H1 (cell line): ENCODE data around the gene LSM2. TPM values are rescaled to one million over a fixed set of nuclear protein-coding genes. Genes with fewer than 3 reads are reported as not detected.

ENCODE experiments used
- CTCF ChIA-PET: fragments of 300-600 bp; sonication (Branson Sonifier 250); formaldehyde crosslinking; loops from one replicate; lab custom pipeline; 2021; ENCODE audit not compliant: partially characterized antibody; lab: Charles Lee
- POLR2A ChIA-PET: fragments of 300-600 bp; sonication (Branson Sonifier 250); formaldehyde crosslinking; loops from one replicate; lab custom pipeline; 2021; ENCODE audit warnings: inconsistent platforms; ENCODE audit not compliant: partially characterized antibody; lab: Charles Lee
- DNase-seq, 2 experiments: peaks; one replicate each; pipeline versions ENCODE4 v3.0.0 to v3.0.0-alpha.2; 2010 to 2022; ENCODE audit warnings: low spot score in 2 of 2, low read depth in 1 of 2, mixed read lengths in 1 of 2
- FAIRE-seq: peaks from 2 replicates; lab custom pipeline; 2011; peaks lifted over from hg19 to GRCh38; lab: Jason Lieb, UNC
- H2AFZ ChIP-seq: 2 replicates; pipeline ENCODE4 v1.8.1; 2012; ENCODE audit warnings: low read length, inconsistent platforms
- H2AK5ac ChIP-seq: 2 replicates; pipeline ENCODE4 v1.6.1; 2013; ENCODE audit warnings: low read depth, low read length
- H2BK120ac ChIP-seq: replicated peaks from 2 replicates; pipeline ENCODE3; 2013; ENCODE audit warnings: low read depth, low read length, inconsistent platforms
- H2BK12ac ChIP-seq: 2 replicates; pipeline ENCODE4 v1.6.1; 2013; ENCODE audit warnings: low read depth, low read length
- H2BK15ac ChIP-seq: 2 replicates; pipeline ENCODE4 v1.6.1; 2013; ENCODE audit warnings: low read length
- H2BK20ac ChIP-seq: 2 replicates; pipeline ENCODE4 v1.6.1; 2013; ENCODE audit warnings: low read length
- H2BK5ac ChIP-seq: 2 replicates; pipeline ENCODE4 v1.6.1; 2013; ENCODE audit warnings: low read depth, low read length
- H3K14ac ChIP-seq: 2 replicates; pipeline ENCODE4 v1.6.1; 2013; ENCODE audit warnings: inconsistent platforms; ENCODE audit not compliant: insufficient read length
- H3K18ac ChIP-seq: 2 replicates; pipeline ENCODE4 v1.6.1; 2013; ENCODE audit warnings: low read length; ENCODE audit errors: extremely low read depth
- H3K23ac ChIP-seq: 2 replicates; pipeline ENCODE4 v1.6.1; 2013; ENCODE audit warnings: inconsistent platforms; ENCODE audit not compliant: insufficient read length
- H3K23me2 ChIP-seq: 2 replicates; pipeline ENCODE4 v1.6.1; 2013; ENCODE audit warnings: low read depth, low read length
- H3K27ac ChIP-seq: 2 replicates; pipeline ENCODE4 v1.6.1; 2011; ENCODE audit warnings: low read depth, low read length, inconsistent platforms
- H3K27me3 ChIP-seq, 4 experiments: replicated peaks in 1 of 4; 1 replicate in 1 of 4; 2 replicates in 3 of 4; pipeline versions ENCODE4 v1.6.1 to v1.8.1; 2011 to 2013; ENCODE audit warnings: low read length in 3 of 4, mild to moderate bottlenecking in 3 of 4, inconsistent platforms in 2 of 4, mixed read lengths in 2 of 4, moderate library complexity in 1 of 4; ENCODE audit not compliant: control insufficient read depth in 3 of 4, insufficient read depth in 3 of 4; ENCODE audit errors: extremely low read depth in 1 of 4
- H3K36me3 ChIP-seq, 4 experiments: 2 replicates each; pipeline versions ENCODE4 v1.6.1 to v1.8.1; 2011 to 2013; ENCODE audit warnings: mild to moderate bottlenecking in 4 of 4, low read length in 3 of 4, moderate library complexity in 2 of 4, control low read depth in 1 of 4, inconsistent platforms in 1 of 4; ENCODE audit not compliant: insufficient read depth in 4 of 4, control insufficient read depth in 2 of 4
- H3K4ac ChIP-seq: replicated peaks from 2 replicates; pipeline ENCODE3; 2013; ENCODE audit warnings: low read length, low read depth, mixed read lengths, inconsistent platforms; ENCODE audit not compliant: insufficient read length
- H3K4me1 ChIP-seq, 4 experiments: replicated peaks in 1 of 4; 1 replicate in 1 of 4; 2 replicates in 3 of 4; pipeline versions ENCODE4 v1.6.1 to v1.8.1; 2011 to 2013; ENCODE audit warnings: low read length in 3 of 4, inconsistent platforms in 2 of 4, mixed read lengths in 1 of 4; ENCODE audit not compliant: insufficient read depth in 4 of 4, control insufficient read depth in 3 of 4
- H3K4me2 ChIP-seq, 2 experiments: 2 replicates each; pipeline versions ENCODE4 v1.6.1 to v1.8.1; 2011 to 2013; ENCODE audit warnings: low read depth in 2 of 2, low read length in 2 of 2, control low read depth in 1 of 2, inconsistent platforms in 1 of 2, mild to moderate bottlenecking in 1 of 2; ENCODE audit not compliant: insufficient read depth in 1 of 2
- H3K4me3 ChIP-seq, 4 experiments: fragments of 200-600, 300-600 bp in 1 of 4; sonication (generic), shearing (Covaris generic), sonication (Bioruptor Twin) in 1 of 4; 2 replicates each; pipeline versions ENCODE4 v1.5.1 to v1.8.1; 2011 to 2016; ENCODE audit warnings: low read length in 4 of 4, low read depth in 3 of 4, control low read depth in 2 of 4, inconsistent platforms in 2 of 4, mild to moderate bottlenecking in 2 of 4, mixed read lengths in 1 of 4, moderate library complexity in 1 of 4; ENCODE audit not compliant: insufficient read depth in 2 of 4; ENCODE audit errors: extremely low read depth in 1 of 4
- H3K56ac ChIP-seq: replicated peaks from 2 replicates; pipeline ENCODE3; 2013; ENCODE audit warnings: low read depth, mild to moderate bottlenecking, mixed read lengths, low read length, inconsistent platforms; ENCODE audit not compliant: insufficient read length
- H3K79me1 ChIP-seq: 2 replicates; pipeline ENCODE4 v1.6.1; 2013; ENCODE audit warnings: low read depth, low read length, control low read depth
- H3K79me2 ChIP-seq, 2 experiments: 2 replicates each; pipeline versions ENCODE4 v1.6.1 to v1.8.1; 2012 to 2013; ENCODE audit warnings: low read length in 2 of 2, mild to moderate bottlenecking in 2 of 2, inconsistent platforms in 1 of 2; ENCODE audit not compliant: insufficient read depth in 2 of 2, control insufficient read depth in 1 of 2
- H3K9ac ChIP-seq, 4 experiments: replicated peaks in 1 of 4; 1 replicate in 1 of 4; 2 replicates in 3 of 4; pipeline versions ENCODE4 v1.6.1 to v1.8.1; 2011 to 2013; ENCODE audit warnings: low read depth in 3 of 4, low read length in 3 of 4, control low read depth in 2 of 4, mild to moderate bottlenecking in 2 of 4, moderate library complexity in 2 of 4, inconsistent platforms in 1 of 4; ENCODE audit errors: extremely low read depth in 1 of 4
- H3K9me3 ChIP-seq, 2 experiments: 2 replicates each; pipeline versions ENCODE4 v1.6.1 to v1.8.1; 2012 to 2013; ENCODE audit warnings: mild to moderate bottlenecking in 2 of 2, moderate library complexity in 2 of 2, control low read depth in 1 of 2, inconsistent platforms in 1 of 2, low read depth in 1 of 2, low read length in 1 of 2, mixed read lengths in 1 of 2; ENCODE audit not compliant: insufficient read depth in 2 of 2
- H4K20me1 ChIP-seq, 2 experiments: replicated peaks in 1 of 2; 2 replicates each; pipeline versions ENCODE3 to v1.8.1; 2011 to 2013; ENCODE audit warnings: inconsistent platforms in 2 of 2, low read length in 2 of 2, mild to moderate bottlenecking in 1 of 2; ENCODE audit not compliant: insufficient read depth in 2 of 2, control insufficient read depth in 1 of 2
- H4K5ac ChIP-seq: 2 replicates; pipeline ENCODE4 v1.6.1; 2013; ENCODE audit warnings: low read length, low read depth, mixed read lengths, inconsistent platforms; ENCODE audit not compliant: insufficient read length
- H4K8ac ChIP-seq: 2 replicates; pipeline ENCODE4 v1.8.0; 2013; ENCODE audit warnings: mild to moderate bottlenecking, moderate library complexity, low read length, inconsistent platforms; ENCODE audit not compliant: insufficient read depth; ENCODE audit errors: extremely low read depth
- H4K91ac ChIP-seq: replicated peaks from 2 replicates; pipeline ENCODE3; 2013; ENCODE audit warnings: low read length, mixed read lengths, inconsistent platforms; ENCODE audit not compliant: insufficient read length
- BCL11A ChIP-seq, 2 experiments: IDR thresholded peaks; one replicate each; pipeline ENCODE4 v1.6.1; 2011; ENCODE audit warnings: low read depth in 2 of 2, low read length in 2 of 2, mild to moderate bottlenecking in 2 of 2
- CBX5 ChIP-seq: fragments of 300-800, 300-1000 bp; sonication (generic); IDR thresholded peaks from 2 replicates; pipeline ENCODE4 v1.7.1; 2016; ENCODE audit warnings: antibody characterized with exemption, low read length, low read depth
- CBX8 ChIP-seq: fragments of 300-800, 300-1000 bp; sonication (generic); IDR thresholded peaks from 2 replicates; pipeline ENCODE4 v1.7.1; 2016; ENCODE audit warnings: low read depth, low read length, borderline replicate concordance
- GTF2F1 ChIP-seq: IDR thresholded peaks from 2 replicates; pipeline ENCODE4 v1.6.1; 2012; ENCODE audit warnings: low read depth, low read length, improper control_type of control experiment, borderline replicate concordance
- JUND ChIP-seq: IDR thresholded peaks from 2 replicates; pipeline ENCODE4 v1.6.1; 2011; ENCODE audit warnings: mild to moderate bottlenecking, improper control_type of control experiment, low read length
- POLR2AphosphoS5 ChIP-seq: IDR thresholded peaks from 2 replicates; pipeline ENCODE4 v1.6.1; 2011; ENCODE audit warnings: low read depth, low read length
- POU5F1 ChIP-seq: IDR thresholded peaks from 2 replicates; pipeline ENCODE4 v1.6.1; 2011; ENCODE audit warnings: low read depth, mild to moderate bottlenecking, low read length, moderate library complexity
- RBBP5 ChIP-seq: IDR thresholded peaks from 2 replicates; pipeline ENCODE4 v1.7.1; 2012; ENCODE audit warnings: low read depth, mild to moderate bottlenecking, inconsistent platforms, low read length, moderate library complexity, borderline replicate concordance
- RFX5 ChIP-seq: IDR thresholded peaks from 2 replicates; pipeline ENCODE4 v1.6.1; 2011; ENCODE audit warnings: low read depth, low read length, improper control_type of control experiment, borderline replicate concordance
- WGBS, 2 experiments: shearing (Covaris generic) in 1 of 2; methylation state at CpG; one replicate each; pipeline versions ENCODE4 v1.1.6 to v1.1.7; 2013 to 2015; ENCODE audit warnings: low lambda C conversion rate in 2 of 2, mixed read lengths in 2 of 2, inconsistent platforms in 1 of 2, low coverage in 1 of 2, missing lambda C conversion rate in 1 of 2; ENCODE audit not compliant: insufficient replicate concordance in 2 of 2, insufficient coverage in 1 of 2, insufficient read length in 1 of 2; ENCODE audit errors: extremely low coverage in 1 of 2, missing lambda C conversion rate in 1 of 2; 5-methylcytosine and 5-hydroxymethylcytosine counted together
- polyA plus RNA-seq, 7 experiments: library from polyadenylated mRNA; depleted of rRNA in 3 of 7; stranded (reverse) in 5 of 7; unstranded in 2 of 7; fragments of >200 nt in 5 of 7; fragments of 200-250 nt in 2 of 7; gene quantifications; 1 replicate in 5 of 7; 2 replicates in 1 of 7; 4 replicates in 1 of 7; pipeline versions ENCODE4 v1.2.1 to v1.2.3, GENCODE V29; 2011 to 2013; ENCODE audit warnings: missing spikeins in 2 of 7, mixed read lengths in 2 of 7
- total RNA-seq: library from RNA; stranded (reverse); fragmentation: NEBNext Ultra II Directional; extraction: Animal tissue kit (Norgen Biotek cat#: 25700); gene quantifications from 2 replicates; pipeline ENCODE4 v1.2.1, GENCODE V29; 2021
- TF ChIP-seq, protein P1 (sequence below): IDR thresholded peaks from 2 replicates; pipeline ENCODE4 v1.6.1; 2012; ENCODE audit warnings: low read length, inconsistent platforms

Gene LSM2
- total and polyA plus RNA-seq, 2 of the 8 experiments (the other 6 are each of a cell fraction or from before 2014, with no cell fraction given): 127 to 168 TPM

DNA sequence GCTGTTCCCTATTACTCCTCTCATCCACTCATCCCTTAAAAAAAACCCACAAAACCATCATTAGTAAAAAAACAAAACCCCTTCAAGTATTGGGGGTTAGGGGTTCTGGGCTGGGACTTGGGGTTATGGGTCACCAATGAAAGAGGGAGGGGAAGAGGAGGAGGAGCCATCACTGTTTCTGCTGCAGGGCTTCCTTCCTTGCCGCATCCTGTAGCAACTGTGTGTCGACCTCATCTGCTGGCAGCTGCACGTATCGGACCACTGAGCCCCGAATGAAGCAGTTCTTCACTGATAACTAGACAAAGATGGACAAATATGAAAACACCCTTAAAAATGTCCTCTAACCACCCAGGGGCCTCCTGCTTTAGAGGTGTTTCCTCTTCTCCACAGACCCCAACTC, 9.2 kb downstream of the LSM2 start:
- no peak overlapping the region for H2BK12ac ChIP-seq
- H4K20me1 ChIP-seq: peaks cover 1 to 2% of the 10 kb centered on the region in 2 experiments
- H4K5ac ChIP-seq: no peak overlapping the region
- no peak overlapping the region for H3K56ac ChIP-seq
- 92% methylated on average over 5 of the region's 5 CpGs; no CpG with 5 or more reads in 1 of the 2 experiments for WGBS, 2 experiments
- no peak overlapping the region for H3K14ac ChIP-seq
- H3K9ac ChIP-seq: no peak overlapping the region
- H3K23ac ChIP-seq: no peak overlapping the region
- POLR2A ChIA-PET: interaction anchor here (0.9 to 7.6 kb wide), 6 partner anchors 8 to 71 kb away, joined by 3 to 81 read pairs (median 15); partner anchors contain the start of genes HSPA1A, HSPA1L and LSM2
- no peak overlapping the region for H3K18ac ChIP-seq
- no peak overlapping the region for H3K4me2 ChIP-seq
- H3K27ac ChIP-seq: no peak overlapping the region
- H2BK20ac ChIP-seq: no peak overlapping the region
- H3K79me1 ChIP-seq: peaks cover 3% of the 10 kb centered on the region; the same call in 1 of the 2 replicates
- CTCF ChIA-PET: interaction anchor here (0.7 to 5.9 kb wide), 6 partner anchors 8 to 34 kb away, joined by 3 to 28 read pairs (median 4); partner anchors contain the start of genes HSPA1A, HSPA1L and LSM2
- no peak for FAIRE-seq
- no peak overlapping the region for H3K4ac ChIP-seq
- no peak overlapping the region for H2BK15ac ChIP-seq
- peaks cover 0 to 2% (median under 1%) of the 10 kb centered on the region in 4 experiments; a peak in 3 of 7 replicates for H3K4me1 ChIP-seq
- H4K8ac ChIP-seq: no peak overlapping the region
- no peak overlapping the region for H3K4me3 ChIP-seq
- no peak overlapping the region for H2AK5ac ChIP-seq
- no peak for DNase-seq
- H2BK120ac ChIP-seq: no peak overlapping the region
- peaks cover 5% of the 10 kb centered on the region; the same call in 1 of the 2 replicates for H3K23me2 ChIP-seq
- no peak overlapping the region for H4K91ac ChIP-seq
- peaks cover 0 to 19% of the 10 kb centered on the region in 2 experiments; a peak in 2 of 4 replicates for H3K79me2 ChIP-seq
- no peaks in the 10 kb centered on the region for H3K27me3 ChIP-seq
- H2AFZ ChIP-seq: no peak overlapping the region
- H3K9me3 ChIP-seq: no peaks in the 10 kb centered on the region
- H3K36me3 ChIP-seq: peaks cover 2 to 26% (median 13%) of the 10 kb centered on the region in 4 experiments; a peak in 5 of 8 replicates
- no peak overlapping the region for H2BK5ac ChIP-seq
- TF ChIP-seq POLR2AphosphoS5 (no peak), GTF2F1 (no peak), RBBP5 (no peak), POU5F1 (no peak), JUND (no peak), BCL11A (IDR thresholded peaks at IDR 0.05; ENCODE audit: low read depth in 2 of 2, low read length in 2 of 2) (no peak), CBX8 (no peak), RFX5 (no peak), CBX5 (no peak)
- TF ChIP-seq, protein P1, sequence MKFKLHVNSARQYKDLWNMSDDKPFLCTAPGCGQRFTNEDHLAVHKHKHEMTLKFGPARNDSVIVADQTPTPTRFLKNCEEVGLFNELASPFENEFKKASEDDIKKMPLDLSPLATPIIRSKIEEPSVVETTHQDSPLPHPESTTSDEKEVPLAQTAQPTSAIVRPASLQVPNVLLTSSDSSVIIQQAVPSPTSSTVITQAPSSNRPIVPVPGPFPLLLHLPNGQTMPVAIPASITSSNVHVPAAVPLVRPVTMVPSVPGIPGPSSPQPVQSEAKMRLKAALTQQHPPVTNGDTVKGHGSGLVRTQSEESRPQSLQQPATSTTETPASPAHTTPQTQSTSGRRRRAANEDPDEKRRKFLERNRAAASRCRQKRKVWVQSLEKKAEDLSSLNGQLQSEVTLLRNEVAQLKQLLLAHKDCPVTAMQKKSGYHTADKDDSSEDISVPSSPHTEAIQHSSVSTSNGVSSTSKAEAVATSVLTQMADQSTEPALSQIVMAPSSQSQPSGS: no peak
